ENCODE data around the gene TMEM120B.

DNA sequence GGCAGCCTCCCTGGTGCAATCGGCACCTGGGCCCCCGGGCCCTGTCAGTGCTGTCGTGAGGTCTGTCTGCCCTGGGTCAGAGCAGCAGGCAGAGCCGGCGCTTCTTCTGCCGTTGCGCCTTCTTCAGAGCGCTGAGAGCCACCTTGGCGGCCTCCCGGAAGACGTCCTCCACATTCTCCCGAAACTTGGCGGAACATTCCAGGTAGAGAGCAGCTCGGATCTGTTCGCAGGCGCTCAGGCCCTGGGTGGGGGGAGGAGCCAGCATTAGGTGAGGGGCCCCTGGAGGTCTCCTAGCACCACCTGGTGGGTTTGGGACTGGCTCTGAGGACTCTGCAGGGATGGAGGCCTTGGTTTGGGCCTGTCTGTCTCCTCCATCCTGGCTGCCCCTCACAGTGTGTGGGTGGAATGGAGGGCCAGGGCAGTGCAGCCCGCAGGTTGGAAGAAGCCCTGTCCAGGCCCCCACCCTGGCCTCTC is 66.9 kb downstream of the TMEM120B start:
- TF ChIP-seq, protein P1, sequence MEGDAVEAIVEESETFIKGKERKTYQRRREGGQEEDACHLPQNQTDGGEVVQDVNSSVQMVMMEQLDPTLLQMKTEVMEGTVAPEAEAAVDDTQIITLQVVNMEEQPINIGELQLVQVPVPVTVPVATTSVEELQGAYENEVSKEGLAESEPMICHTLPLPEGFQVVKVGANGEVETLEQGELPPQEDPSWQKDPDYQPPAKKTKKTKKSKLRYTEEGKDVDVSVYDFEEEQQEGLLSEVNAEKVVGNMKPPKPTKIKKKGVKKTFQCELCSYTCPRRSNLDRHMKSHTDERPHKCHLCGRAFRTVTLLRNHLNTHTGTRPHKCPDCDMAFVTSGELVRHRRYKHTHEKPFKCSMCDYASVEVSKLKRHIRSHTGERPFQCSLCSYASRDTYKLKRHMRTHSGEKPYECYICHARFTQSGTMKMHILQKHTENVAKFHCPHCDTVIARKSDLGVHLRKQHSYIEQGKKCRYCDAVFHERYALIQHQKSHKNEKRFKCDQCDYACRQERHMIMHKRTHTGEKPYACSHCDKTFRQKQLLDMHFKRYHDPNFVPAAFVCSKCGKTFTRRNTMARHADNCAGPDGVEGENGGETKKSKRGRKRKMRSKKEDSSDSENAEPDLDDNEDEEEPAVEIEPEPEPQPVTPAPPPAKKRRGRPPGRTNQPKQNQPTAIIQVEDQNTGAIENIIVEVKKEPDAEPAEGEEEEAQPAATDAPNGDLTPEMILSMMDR (conservative IDR thresholded peaks at IDR 0.05) = no peak
- no peak for TF ChIP-seq ZFX (IDR thresholded peaks at IDR 0.05)
